Vagina (tissue), 2 donors: ENCODE measurements around the gene ZSCAN10.
A peak's percentile ranks its signal among the peaks of the same experiment; 100 is the strongest.

Experiments used
- CTCF ChIP-seq, 3 experiments: fragments of 450-650 bp in 2 of 3; fragments of 200-600 bp in 1 of 3; sonication (generic) in 1 of 3; IDR thresholded peaks; one replicate each; pipeline ENCODE4 v1.5.1; 2017 to 2019; ENCODE audit warnings: antibody characterized with exemption in 3 of 3, mild to moderate bottlenecking in 2 of 3, moderate library complexity in 2 of 3
- POLR2A ChIP-seq, 2 donors: fragments of 450-650 bp; IDR thresholded peaks; one replicate each; pipeline ENCODE4 v1.6.1; 2017; ENCODE audit warnings: antibody characterized with exemption in 2 of 2, mild to moderate bottlenecking in 2 of 2, moderate library complexity in 2 of 2
- POLR2AphosphoS5 ChIP-seq, 2 donors: sonication (generic); formaldehyde crosslinking; IDR thresholded peaks; one replicate each; pipeline ENCODE4 v1.9.0; 2017; ENCODE audit warnings: antibody characterized with exemption in 2 of 2, mild to moderate bottlenecking in 2 of 2, low read depth in 1 of 2; ENCODE audit not compliant: insufficient read depth in 1 of 2

GRCh38 chr16:3059041-3059722 is 39.9 kb downstream of the ZSCAN10 start:
- TF ChIP-seq CTCF (IDR thresholded peaks at IDR 0.05) = peak; percentile 92 to 96 (median 95)
- TF ChIP-seq POLR2AphosphoS5 (IDR thresholded peaks at IDR 0.05; ENCODE audit: insufficient read depth in 1 of 2, low read depth in 1 of 2) = peak in 1 of 2 donors; percentile 36
- no peak for TF ChIP-seq POLR2A (IDR thresholded peaks at IDR 0.05)
